Activated CD4-positive, alpha-beta T cell treated with anti-CD3 and anti-CD28 coated beads, Interleukin-2, Interleukin-4, amounts not matched to agents 100 ng/mL and 50 ng/mL, durations not matched to agents 16 hours and 8 hours (primary cell): ENCODE data around the gene NUS1.
"Not testable (repeated sequence)": the region's sequence is repeated elsewhere in the genome, so short reads cannot be mapped to it uniquely, and the experiment has no call there.

Experiments used
- DNase-seq: peaks from one replicate; pipeline ENCODE4 v3.0.0-alpha.2; 2020; ENCODE audit warnings: low spot score

The NUS1 gene

GRCh38 chr6:117674991-117675657, at the start of gene NUS1:
NUS1 (plus strand) TSS chr6:117675469; CDS start chr6:117675671, 202 bp downstream.
- peak; percentile 98 for DNase-seq

GRCh38 chr6:117627533-117627932, 47.7 kb upstream of the NUS1 start:
- no peak for DNase-seq

GRCh38 chr6:117629119-117629660, 46.1 kb upstream of the NUS1 start:
- no peak for DNase-seq

GRCh38 chr6:117637770-117638169, 37.5 kb upstream of the NUS1 start:
- no peak for DNase-seq

GRCh38 chr6:117642976-117643375, 32.3 kb upstream of the NUS1 start:
- no peak for DNase-seq

GRCh38 chr6:117651984-117652383, 23.3 kb upstream of the NUS1 start:
- not testable (repeated sequence) for DNase-seq

GRCh38 chr6:117653949-117654348, 21.3 kb upstream of the NUS1 start:
- DNase-seq = no peak

- no peak for DNase-seq
Measured at GRCh38 chr6:117655380-117655779, 19.9 kb upstream of the NUS1 start.

- no peak for DNase-seq
Measured at GRCh38 chr6:117666881-117667280, 8.4 kb upstream of the NUS1 start.

GRCh38 chr6:117668736-117669135, 6.5 kb upstream of the NUS1 start:
- no peak for DNase-seq

GRCh38 chr6:117674503-117674902, 766 bp upstream of the NUS1 start:
- DNase-seq = no peak

- not testable (repeated sequence) for DNase-seq
Measured at GRCh38 chr6:117675658-117676301, 511 bp downstream of the NUS1 start.

GRCh38 chr6:117676577-117677218, 1.4 kb downstream of the NUS1 start:
- no peak for DNase-seq

GRCh38 chr6:117677553-117678141, 2.4 kb downstream of the NUS1 start:
- peak; percentile 15 for DNase-seq

GRCh38 chr6:117681162-117681741, 6.0 kb downstream of the NUS1 start:
- no peak for DNase-seq

- DNase-seq = no peak
Measured at GRCh38 chr6:117684749-117685148, 9.5 kb downstream of the NUS1 start.

- DNase-seq = no peak
Measured at GRCh38 chr6:117685359-117685758, 10.1 kb downstream of the NUS1 start.

- DNase-seq = no peak
Measured at GRCh38 chr6:117687021-117687648, 11.9 kb downstream of the NUS1 start.

- DNase-seq = not testable (repeated sequence)
Measured at GRCh38 chr6:117689584-117689983, 14.3 kb downstream of the NUS1 start.

- DNase-seq = no peak
Measured at GRCh38 chr6:117706504-117706903, 31.2 kb downstream of the NUS1 start.

GRCh38 chr6:117706936-117707509, 31.8 kb downstream of the NUS1 start:
- DNase-seq = not testable (repeated sequence)
